Breast epithelium (tissue), 4 donors: ENCODE measurements around the gene VSIG2. TPM values are rescaled to one million over a fixed set of nuclear protein-coding genes. Genes with fewer than 3 reads are reported as not detected.
"Not testable (repeated sequence)": the region's sequence is repeated elsewhere in the genome, so short reads cannot be mapped to it uniquely, and the experiment has no call there.

Experiments
- DNase-seq, 2 donors: peaks; one replicate each; pipeline ENCODE4 v3.0.0-alpha.2; 2019; ENCODE audit warnings: low spot score in 2 of 2
- H3K27ac ChIP-seq, 2 donors: fragments of 200-600 bp; sonication (generic) in 1 of 2; one replicate each; pipeline ENCODE4 v1.5.1; 2016 to 2019; ENCODE audit warnings: mild to moderate bottlenecking in 1 of 2
- H3K27me3 ChIP-seq, 2 donors: fragments of 200-600 bp; sonication (generic) in 1 of 2; one replicate each; pipeline versions ENCODE4 v1.5.1 to v1.6.0; 2017 to 2019; ENCODE audit warnings: control low read depth in 1 of 2, mild to moderate bottlenecking in 1 of 2
- H3K36me3 ChIP-seq: fragments of 200-600 bp; one replicate; pipeline ENCODE4 v1.5.1; 2019
- H3K4me1 ChIP-seq, 2 donors: fragments of 200-600 bp; sonication (generic); one replicate each; pipeline ENCODE4 v1.5.1; 2016 to 2019; ENCODE audit warnings: control low read depth in 1 of 2
- H3K4me3 ChIP-seq, 3 donors: fragments of 200-600 bp; sonication (generic); 1 replicate in 2 of 3; 2 replicates in 1 of 3; pipeline ENCODE4 v1.5.1; 2016 to 2019; ENCODE audit warnings: mild to moderate bottlenecking in 3 of 3, moderate library complexity in 2 of 3
- H3K9me3 ChIP-seq, 2 donors: fragments of 200-600 bp; sonication (generic) in 1 of 2; one replicate each; pipeline ENCODE4 v1.5.1; 2016 to 2019; ENCODE audit warnings: control low read depth in 1 of 2
- POLR2A ChIP-seq: fragments of 450-650 bp; IDR thresholded peaks from one replicate; pipeline ENCODE4 v1.6.1; 2016; ENCODE audit warnings: antibody characterized with exemption, mild to moderate bottlenecking, moderate library complexity
- POLR2AphosphoS5 ChIP-seq, 3 donors: sonication (generic); formaldehyde crosslinking; IDR thresholded peaks; one replicate each; pipeline ENCODE4 v1.6.1; 2017; ENCODE audit warnings: antibody characterized with exemption in 3 of 3
- intact Hi-C: fragments of 100-400 bp; cut with DNase I; formaldehyde crosslinking; loops from one replicate; pipeline ENCODE4 v1.15.1; 2023; ENCODE audit warnings: low total_unique reads
- total RNA-seq, 3 donors: library from RNA; depleted of rRNA; stranded (reverse); fragments of >200 nt; gene quantifications; one replicate each; pipeline ENCODE4 v1.1.0, GENCODE V29; 2016
- TF ChIP-seq, protein P1 (sequence below), 3 donors: fragments of 450-650 bp; IDR thresholded peaks; one replicate each; pipeline ENCODE4 v1.5.1; 2016 to 2017; ENCODE audit warnings: antibody characterized with exemption in 3 of 3, mild to moderate bottlenecking in 3 of 3, moderate library complexity in 3 of 3

VSIG2 gene
- total RNA-seq, 3 donors from 2014 or later: 8.8 to 20.5 TPM; not detected in 1

DNA sequence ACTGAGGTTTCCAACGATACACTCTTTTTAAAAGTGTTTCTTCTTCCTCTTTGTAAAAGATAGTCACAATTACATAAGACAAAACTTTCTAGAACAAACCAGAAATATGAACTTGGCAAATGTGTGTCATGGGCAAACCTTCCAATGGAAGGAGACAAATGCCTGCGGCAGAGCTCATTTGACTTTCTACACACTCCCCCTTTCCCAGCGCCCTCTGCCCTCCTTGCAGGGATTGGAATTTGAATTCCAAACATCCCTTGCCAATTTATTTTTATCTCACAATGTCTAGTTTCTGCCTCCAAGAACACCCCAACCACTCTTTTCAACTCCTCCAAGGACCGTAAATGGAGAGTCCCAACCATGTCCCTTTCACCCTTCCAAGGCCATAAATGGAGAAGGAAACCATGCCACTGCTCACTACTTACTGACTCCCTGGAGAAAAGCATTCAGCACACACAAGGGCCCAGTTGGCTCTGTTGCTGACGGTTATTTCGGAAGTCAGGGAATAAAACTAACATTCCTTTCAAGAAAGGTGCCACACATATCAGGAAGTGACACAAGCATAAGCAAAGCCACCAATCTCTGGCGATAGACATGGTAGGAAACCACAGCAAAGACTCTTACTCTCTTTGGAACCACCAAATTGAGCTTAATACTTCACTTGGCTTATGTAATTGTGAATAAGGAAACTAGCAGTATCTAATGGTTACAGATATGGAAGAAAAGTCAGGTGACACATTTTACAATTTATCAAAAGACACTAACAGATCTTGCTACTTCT, 25.0 kb upstream of the VSIG2 start:
- no peak for DNase-seq
- H3K4me1 ChIP-seq: no peaks in the 10 kb centered on the region
- H3K27me3 ChIP-seq: no peaks in the 10 kb centered on the region
- intact Hi-C loops: no loop called here
- no peaks in the 10 kb centered on the region for H3K9me3 ChIP-seq
- TF ChIP-seq, protein P1, sequence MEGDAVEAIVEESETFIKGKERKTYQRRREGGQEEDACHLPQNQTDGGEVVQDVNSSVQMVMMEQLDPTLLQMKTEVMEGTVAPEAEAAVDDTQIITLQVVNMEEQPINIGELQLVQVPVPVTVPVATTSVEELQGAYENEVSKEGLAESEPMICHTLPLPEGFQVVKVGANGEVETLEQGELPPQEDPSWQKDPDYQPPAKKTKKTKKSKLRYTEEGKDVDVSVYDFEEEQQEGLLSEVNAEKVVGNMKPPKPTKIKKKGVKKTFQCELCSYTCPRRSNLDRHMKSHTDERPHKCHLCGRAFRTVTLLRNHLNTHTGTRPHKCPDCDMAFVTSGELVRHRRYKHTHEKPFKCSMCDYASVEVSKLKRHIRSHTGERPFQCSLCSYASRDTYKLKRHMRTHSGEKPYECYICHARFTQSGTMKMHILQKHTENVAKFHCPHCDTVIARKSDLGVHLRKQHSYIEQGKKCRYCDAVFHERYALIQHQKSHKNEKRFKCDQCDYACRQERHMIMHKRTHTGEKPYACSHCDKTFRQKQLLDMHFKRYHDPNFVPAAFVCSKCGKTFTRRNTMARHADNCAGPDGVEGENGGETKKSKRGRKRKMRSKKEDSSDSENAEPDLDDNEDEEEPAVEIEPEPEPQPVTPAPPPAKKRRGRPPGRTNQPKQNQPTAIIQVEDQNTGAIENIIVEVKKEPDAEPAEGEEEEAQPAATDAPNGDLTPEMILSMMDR (IDR thresholded peaks at IDR 0.05): no peak
- TF ChIP-seq POLR2AphosphoS5 (IDR thresholded peaks at IDR 0.05): no peak
- no peak for TF ChIP-seq POLR2A
- no peak overlapping the region for H3K27ac ChIP-seq
- H3K36me3 ChIP-seq: no peaks in the 10 kb centered on the region
- H3K4me3 ChIP-seq: no peak overlapping the region

DNA sequence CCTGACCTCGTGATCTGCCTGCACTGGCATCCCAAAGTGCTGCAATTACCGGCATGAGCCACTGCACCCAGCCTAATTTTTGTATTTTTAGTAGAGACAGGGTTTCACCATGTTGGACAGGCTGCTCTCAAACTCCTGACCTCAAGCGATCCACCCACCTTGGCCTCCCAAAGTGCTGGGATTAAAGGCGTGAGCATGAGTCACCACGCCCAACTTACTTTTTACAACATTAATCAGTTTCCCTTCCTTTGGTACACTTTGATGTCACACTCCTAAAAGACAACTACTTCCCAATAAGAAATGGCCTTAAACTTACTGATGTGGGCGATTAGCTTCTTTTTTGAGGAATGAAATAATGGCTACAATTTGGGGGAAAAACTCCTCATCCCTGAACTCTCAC, 18.9 kb upstream of the VSIG2 start:
- not testable (repeated sequence) for H3K27ac ChIP-seq, H3K36me3 ChIP-seq, H3K4me3 ChIP-seq, H3K27me3 ChIP-seq, DNase-seq, H3K4me1 ChIP-seq, H3K9me3 ChIP-seq
- intact Hi-C loops: loop anchor here (5.0 kb wide), 1 partner anchor 1461 kb away; no protein-coding TSS in a partner anchor

DNA sequence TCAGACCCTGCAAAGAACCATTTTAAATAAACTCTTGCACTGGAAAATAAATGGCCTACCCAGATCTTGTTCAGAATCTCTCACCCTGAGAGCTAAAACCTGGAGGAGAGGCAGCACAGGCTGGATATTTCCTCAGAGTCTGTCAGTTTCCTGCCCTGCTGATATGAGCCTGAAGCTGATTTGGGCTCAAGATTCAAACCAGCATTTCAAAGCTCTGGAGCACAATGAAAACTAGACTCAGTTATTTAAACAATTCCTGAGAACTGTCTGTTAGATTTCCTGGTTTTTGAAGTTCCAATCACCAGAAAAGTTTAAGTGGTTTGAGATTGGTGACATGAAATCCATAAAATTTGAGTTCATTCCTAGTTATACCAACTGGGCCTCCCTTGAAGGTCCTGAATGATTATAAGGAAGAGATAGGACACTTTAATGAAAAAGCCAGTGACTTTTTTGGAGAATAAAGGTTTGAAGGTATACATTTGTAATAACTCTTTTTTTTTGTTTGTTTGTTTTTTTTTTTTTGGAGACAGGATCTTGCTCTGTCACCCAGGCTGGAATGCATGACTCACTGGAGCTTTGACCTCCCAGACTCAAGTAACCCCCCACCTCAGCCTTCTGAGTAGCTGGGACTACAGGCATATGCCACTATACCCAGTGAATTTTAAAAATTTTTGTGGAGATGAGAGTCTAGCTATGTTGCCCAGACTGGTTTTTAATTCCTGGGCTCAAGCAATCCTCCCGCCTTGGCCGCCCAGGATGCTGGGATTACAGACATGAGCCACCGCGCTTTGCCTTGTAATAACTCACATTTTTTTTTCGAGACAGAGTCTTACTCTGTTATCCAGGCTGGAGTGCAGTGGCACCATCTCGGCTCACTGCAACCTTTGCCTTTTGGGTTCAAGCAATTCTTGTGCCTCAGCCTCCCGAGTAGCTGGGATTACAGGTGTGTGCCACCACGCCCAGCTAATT, 18.0 kb upstream of the VSIG2 start:
- Histone ChIP-seq H3K4me1 (no peaks in the 10 kb centered on the region), H3K27me3 (no peaks in the 10 kb centered on the region), H3K27ac (no peak overlapping the region), H3K4me3 (no peak overlapping the region), H3K36me3 (no peaks in the 10 kb centered on the region), H3K9me3 (no peaks in the 10 kb centered on the region)
- intact Hi-C loops: loop anchor here (5.0 to 10.0 kb wide), 2 partner anchors 95 to 1462 kb away; partner anchors contain the start of genes SIAE and SPA17
- DNase-seq: no peak
- TF ChIP-seq POLR2AphosphoS5 (IDR thresholded peaks at IDR 0.05) (no peak), POLR2A (no peak)
- TF ChIP-seq, protein P1 (IDR thresholded peaks at IDR 0.05): no peak

DNA sequence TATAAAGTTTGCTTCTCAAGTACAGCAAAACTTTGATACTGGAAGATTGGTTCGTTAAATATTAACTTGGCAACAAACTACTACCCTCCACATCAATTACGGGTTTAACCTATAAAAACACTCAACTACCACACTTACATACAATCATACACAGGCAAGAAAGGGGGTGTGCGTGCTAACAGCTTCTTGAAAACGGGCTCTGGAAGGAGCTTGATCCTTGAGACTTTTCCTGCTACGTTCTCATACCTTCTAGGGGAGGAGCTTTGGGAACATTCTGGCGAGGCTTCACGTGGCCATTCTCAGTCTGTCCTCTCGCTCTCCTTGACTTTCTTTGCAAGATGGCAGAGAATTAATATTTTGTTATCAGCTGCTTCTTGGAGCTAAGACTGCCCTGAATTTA, 16.9 kb upstream of the VSIG2 start:
- Histone ChIP-seq H3K27me3 (no peaks in the 10 kb centered on the region), H3K9me3 (no peaks in the 10 kb centered on the region), H3K27ac (no peak overlapping the region), H3K4me1 (no peaks in the 10 kb centered on the region), H3K4me3 (no peak overlapping the region), H3K36me3 (no peaks in the 10 kb centered on the region)
- intact Hi-C loops: loop anchor here (10.0 kb wide), 1 partner anchor 94 kb away; the partner anchor contains the start of genes SIAE and SPA17
- TF ChIP-seq, protein P1 (IDR thresholded peaks at IDR 0.05): no peak
- TF ChIP-seq POLR2A (no peak), POLR2AphosphoS5 (IDR thresholded peaks at IDR 0.05) (no peak)
- no peak for DNase-seq

DNA sequence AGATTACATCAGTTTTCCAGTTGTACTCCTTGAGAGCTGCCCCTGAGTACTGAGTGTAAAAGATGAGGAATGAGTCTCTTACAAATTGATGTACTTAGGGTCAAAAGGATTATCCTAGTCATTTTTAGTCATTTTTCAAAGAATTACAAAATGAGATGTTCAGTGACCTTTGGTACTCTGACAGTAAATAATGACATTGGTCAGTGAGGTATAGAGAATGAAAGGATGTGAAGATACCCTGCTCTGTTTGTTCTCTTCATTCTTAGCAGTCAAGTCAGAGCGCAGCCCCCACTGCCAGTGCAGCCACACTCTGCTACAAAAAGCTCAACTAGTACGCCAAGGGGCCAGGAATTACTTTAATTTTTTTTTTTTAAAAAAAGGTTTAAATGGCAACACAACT, 14.1 kb upstream of the VSIG2 start:
- intact Hi-C loops: loop anchor here (2.0 to 10.0 kb wide), 2 partner anchors 75 to 91 kb away; partner anchors contain the start of genes SIAE and SPA17
- Histone ChIP-seq H3K4me3 (no peak overlapping the region), H3K27ac (no peak overlapping the region), H3K9me3 (no peaks in the 10 kb centered on the region), H3K4me1 (no peaks in the 10 kb centered on the region), H3K36me3 (no peaks in the 10 kb centered on the region), H3K27me3 (peaks cover 0 to 16% of the 10 kb centered on the region in 2 donors)
- DNase-seq: no peak
- TF ChIP-seq, protein P1 (IDR thresholded peaks at IDR 0.05): no peak
- no peak for TF ChIP-seq POLR2AphosphoS5 (IDR thresholded peaks at IDR 0.05)
- no peak for TF ChIP-seq POLR2A
